OCI-LY1 (cell line): ENCODE data around the gene KRT12.

ENCODE experiments used
- H2AFZ ChIP-seq: fragments of 200-600 bp; sonication (generic), shearing (Covaris generic); 2 replicates; pipeline ENCODE4 v1.6.0; 2014; ENCODE audit warnings: antibody characterized with exemption, mild to moderate bottlenecking, low read length
- H3F3A ChIP-seq: fragments of 200-600 bp; sonication (generic), shearing (Covaris generic); 2 replicates; pipeline ENCODE4 v1.6.0; 2014; ENCODE audit warnings: mild to moderate bottlenecking, antibody characterized with exemption, low read length, moderate library complexity; ENCODE audit not compliant: insufficient read depth
- H3K27ac ChIP-seq: fragments of 200-600 bp; sonication (generic); 2 replicates; pipeline ENCODE4 v1.5.1; 2014; ENCODE audit warnings: low read length, mixed run types, mild to moderate bottlenecking, low read depth; ENCODE audit not compliant: poor library complexity, severe bottlenecking
- H3K27me3 ChIP-seq: fragments of 200-600 bp; sonication (generic); 2 replicates; pipeline ENCODE4 v1.6.0; 2014; ENCODE audit warnings: antibody characterized with exemption, mild to moderate bottlenecking, low read length, moderate library complexity; ENCODE audit not compliant: insufficient read depth
- H3K36me3 ChIP-seq: fragments of 200-600 bp; sonication (generic); 2 replicates; pipeline ENCODE4 v1.6.1; 2014; ENCODE audit warnings: mild to moderate bottlenecking, antibody characterized with exemption, low read length, moderate library complexity, mixed read lengths; ENCODE audit not compliant: insufficient read depth
- H3K4me1 ChIP-seq: fragments of 200-600 bp; sonication (generic); 2 replicates; pipeline ENCODE4 v1.5.1; 2014; ENCODE audit warnings: mild to moderate bottlenecking, low read length, moderate library complexity; ENCODE audit not compliant: insufficient read depth, severe bottlenecking
- H3K4me2 ChIP-seq: fragments of 200-600 bp; sonication (generic), shearing (Covaris generic); 2 replicates; pipeline ENCODE4 v1.6.1; 2014; ENCODE audit warnings: low read length
- H3K4me3 ChIP-seq: fragments of 200-600 bp; sonication (generic); 2 replicates; pipeline ENCODE4 v1.5.1; 2014; ENCODE audit warnings: low read length, low read depth, mild to moderate bottlenecking, mixed read lengths; ENCODE audit not compliant: poor library complexity, severe bottlenecking
- H3K79me2 ChIP-seq: fragments of 200-600 bp; shearing (Covaris generic); 2 replicates; pipeline ENCODE4 v1.6.1; 2016; ENCODE audit warnings: mixed run types, low read length, mixed read lengths; ENCODE audit not compliant: insufficient read depth
- H3K9ac ChIP-seq: fragments of 200-600 bp; sonication (generic), shearing (Covaris generic); 2 replicates; pipeline ENCODE4 v1.6.1; 2014; ENCODE audit warnings: mild to moderate bottlenecking, low read length, mixed read lengths
- H3K9me2 ChIP-seq: fragments of 200-600 bp; sonication (generic), shearing (Covaris generic); 2 replicates; pipeline ENCODE4 v1.6.1; 2014; ENCODE audit warnings: low read depth, mild to moderate bottlenecking, low read length, mixed read lengths
- H3K9me3 ChIP-seq: fragments of 200-600 bp; shearing (Covaris generic); 2 replicates; pipeline ENCODE4 v1.6.1; 2014; ENCODE audit warnings: low read length, mixed read lengths
- H4K20me1 ChIP-seq: fragments of 200-600 bp; sonication (generic), shearing (Covaris generic); 2 replicates; pipeline ENCODE4 v1.6.0; 2016; ENCODE audit warnings: mild to moderate bottlenecking, low read length; ENCODE audit not compliant: insufficient read depth
- EZH2 ChIP-seq: fragments of 200-600 bp; sonication (generic), shearing (Covaris generic); IDR thresholded peaks from 2 replicates; pipeline ENCODE4 v1.8.0; 2017; ENCODE audit warnings: borderline replicate concordance, mixed run types, mild to moderate bottlenecking, antibody characterized with exemption, low read length, moderate library complexity, mixed read lengths
- TF ChIP-seq, protein P1 (sequence below): fragments of 200-600 bp; sonication (generic), shearing (Covaris generic); IDR thresholded peaks from 2 replicates; pipeline ENCODE4 v1.5.1; 2017; ENCODE audit warnings: mild to moderate bottlenecking, antibody characterized with exemption, low read length, moderate library complexity, mixed read lengths

The KRT12 gene

GRCh38 chr17:40830085-40830776 lies 36.8 kb downstream of the KRT12 start:
- Histone ChIP-seq H4K20me1 (no peaks in the 10 kb centered on the region), H3F3A (no peaks in the 10 kb centered on the region), H3K27ac (no peak overlapping the region), H3K9me3 (no peaks in the 10 kb centered on the region), H3K9ac (no peak overlapping the region), H3K27me3 (no peaks in the 10 kb centered on the region), H3K79me2 (no peaks in the 10 kb centered on the region), H3K4me3 (no peak overlapping the region), H3K9me2 (no peaks in the 10 kb centered on the region), H3K36me3 (no peaks in the 10 kb centered on the region), H3K4me2 (no peak overlapping the region), H2AFZ (no peak overlapping the region), H3K4me1 (no peaks in the 10 kb centered on the region)
- TF ChIP-seq, protein P1, sequence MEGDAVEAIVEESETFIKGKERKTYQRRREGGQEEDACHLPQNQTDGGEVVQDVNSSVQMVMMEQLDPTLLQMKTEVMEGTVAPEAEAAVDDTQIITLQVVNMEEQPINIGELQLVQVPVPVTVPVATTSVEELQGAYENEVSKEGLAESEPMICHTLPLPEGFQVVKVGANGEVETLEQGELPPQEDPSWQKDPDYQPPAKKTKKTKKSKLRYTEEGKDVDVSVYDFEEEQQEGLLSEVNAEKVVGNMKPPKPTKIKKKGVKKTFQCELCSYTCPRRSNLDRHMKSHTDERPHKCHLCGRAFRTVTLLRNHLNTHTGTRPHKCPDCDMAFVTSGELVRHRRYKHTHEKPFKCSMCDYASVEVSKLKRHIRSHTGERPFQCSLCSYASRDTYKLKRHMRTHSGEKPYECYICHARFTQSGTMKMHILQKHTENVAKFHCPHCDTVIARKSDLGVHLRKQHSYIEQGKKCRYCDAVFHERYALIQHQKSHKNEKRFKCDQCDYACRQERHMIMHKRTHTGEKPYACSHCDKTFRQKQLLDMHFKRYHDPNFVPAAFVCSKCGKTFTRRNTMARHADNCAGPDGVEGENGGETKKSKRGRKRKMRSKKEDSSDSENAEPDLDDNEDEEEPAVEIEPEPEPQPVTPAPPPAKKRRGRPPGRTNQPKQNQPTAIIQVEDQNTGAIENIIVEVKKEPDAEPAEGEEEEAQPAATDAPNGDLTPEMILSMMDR: no peak
- TF ChIP-seq EZH2: no peak

- no peaks in the 10 kb centered on the region for H3K9me2 ChIP-seq
- H2AFZ ChIP-seq: no peak overlapping the region
- H3K27me3 ChIP-seq: no peaks in the 10 kb centered on the region
- no peaks in the 10 kb centered on the region for H4K20me1 ChIP-seq
- no peaks in the 10 kb centered on the region for H3K9me3 ChIP-seq
- no peaks in the 10 kb centered on the region for H3K4me1 ChIP-seq
- no peak for TF ChIP-seq EZH2
- TF ChIP-seq, protein P1: no peak
- no peaks in the 10 kb centered on the region for H3F3A ChIP-seq
- no peak overlapping the region for H3K4me2 ChIP-seq
- no peaks in the 10 kb centered on the region for H3K79me2 ChIP-seq
- H3K27ac ChIP-seq: no peak overlapping the region
- no peaks in the 10 kb centered on the region for H3K36me3 ChIP-seq
- H3K4me3 ChIP-seq: no peak overlapping the region
- no peak overlapping the region for H3K9ac ChIP-seq
Measured at GRCh38 chr17:40828454-40829044, 38.5 kb downstream of the KRT12 start.

- Histone ChIP-seq H3F3A (no peaks in the 10 kb centered on the region), H3K9me3 (no peaks in the 10 kb centered on the region), H3K36me3 (no peaks in the 10 kb centered on the region), H3K4me2 (no peak overlapping the region), H3K4me1 (no peaks in the 10 kb centered on the region), H3K4me3 (no peak overlapping the region), H3K27ac (no peak overlapping the region), H3K27me3 (no peaks in the 10 kb centered on the region), H3K9ac (no peak overlapping the region), H3K9me2 (no peaks in the 10 kb centered on the region), H4K20me1 (no peaks in the 10 kb centered on the region), H3K79me2 (no peaks in the 10 kb centered on the region), H2AFZ (no peak overlapping the region)
- TF ChIP-seq, protein P1: no peak
- no peak for TF ChIP-seq EZH2
Measured at GRCh38 chr17:40827746-40828453, 39.1 kb downstream of the KRT12 start.
